IPS-11a (cell line): Measurements from ENCODE around the gene LSM12.
"Not testable (repeated sequence)": the region's sequence is repeated elsewhere in the genome, so short reads cannot be mapped to it uniquely, and the experiment has no call there.

ENCODE experiments used
- H3K4me3 ChIP-seq: one replicate; pipeline ENCODE4 v1.5.1; 2013; ENCODE audit warnings: low read depth, low read length, control low read depth

The LSM12 gene

GRCh38 chr17:44066204-44066930, at the start of gene LSM12:
LSM12 (minus strand) TSS chr17:44066671; CDS start chr17:44066587, 84 bp downstream.
- peak within 1 kb of the TSS; percentile 63 for H3K4me3 ChIP-seq

- H3K4me3 ChIP-seq, result no peak overlapping the region
Measured at GRCh38 chr17:44115585-44116415, 49.3 kb upstream of the LSM12 start.

GRCh38 chr17:44113868-44114840, 47.7 kb upstream of the LSM12 start:
- no peak overlapping the region for H3K4me3 ChIP-seq

- H3K4me3 ChIP-seq, result no peak overlapping the region
Measured at GRCh38 chr17:44113382-44113781, 46.9 kb upstream of the LSM12 start.

- no peak overlapping the region for H3K4me3 ChIP-seq
Measured at GRCh38 chr17:44112284-44113280, 46.1 kb upstream of the LSM12 start.

- no peak overlapping the region for H3K4me3 ChIP-seq
Measured at GRCh38 chr17:44111777-44112176, 45.3 kb upstream of the LSM12 start.

GRCh38 chr17:44110823-44111633, 44.6 kb upstream of the LSM12 start:
- no peak overlapping the region for H3K4me3 ChIP-seq

GRCh38 chr17:44110011-44110686, 43.7 kb upstream of the LSM12 start:
- no peak overlapping the region for H3K4me3 ChIP-seq

- H3K4me3 ChIP-seq, result no peak overlapping the region
Measured at GRCh38 chr17:44109312-44109630, 42.8 kb upstream of the LSM12 start.

GRCh38 chr17:44108440-44109311, 42.2 kb upstream of the LSM12 start:
- H3K4me3 ChIP-seq, result no peak overlapping the region

GRCh38 chr17:44106801-44107200, 40.3 kb upstream of the LSM12 start:
- no peak overlapping the region for H3K4me3 ChIP-seq

GRCh38 chr17:44105941-44106340, 39.5 kb upstream of the LSM12 start:
- H3K4me3 ChIP-seq, result no peak overlapping the region

- no peak overlapping the region for H3K4me3 ChIP-seq
Measured at GRCh38 chr17:44105483-44105882, 39.0 kb upstream of the LSM12 start.

- no peak overlapping the region for H3K4me3 ChIP-seq
Measured at GRCh38 chr17:44102849-44103622, 36.6 kb upstream of the LSM12 start.

GRCh38 chr17:44101858-44102257, 35.4 kb upstream of the LSM12 start:
- H3K4me3 ChIP-seq, result not testable (repeated sequence)

GRCh38 chr17:44097110-44097958, 30.9 kb upstream of the LSM12 start:
- H3K4me3 ChIP-seq, result no peak overlapping the region
